Hypothalamus (tissue), 51 donors: ENCODE data around the gene PYDC1.
"Not testable (repeated sequence)": the region's sequence is repeated elsewhere in the genome, so short reads cannot be mapped to it uniquely, and the experiment has no call there.

Experiments used
- DNase-seq, 51 donors: peaks; one replicate each; lab custom pipeline; 2025; lab: John Stamatoyannopoulos, UW

PYDC1 gene

DNA sequence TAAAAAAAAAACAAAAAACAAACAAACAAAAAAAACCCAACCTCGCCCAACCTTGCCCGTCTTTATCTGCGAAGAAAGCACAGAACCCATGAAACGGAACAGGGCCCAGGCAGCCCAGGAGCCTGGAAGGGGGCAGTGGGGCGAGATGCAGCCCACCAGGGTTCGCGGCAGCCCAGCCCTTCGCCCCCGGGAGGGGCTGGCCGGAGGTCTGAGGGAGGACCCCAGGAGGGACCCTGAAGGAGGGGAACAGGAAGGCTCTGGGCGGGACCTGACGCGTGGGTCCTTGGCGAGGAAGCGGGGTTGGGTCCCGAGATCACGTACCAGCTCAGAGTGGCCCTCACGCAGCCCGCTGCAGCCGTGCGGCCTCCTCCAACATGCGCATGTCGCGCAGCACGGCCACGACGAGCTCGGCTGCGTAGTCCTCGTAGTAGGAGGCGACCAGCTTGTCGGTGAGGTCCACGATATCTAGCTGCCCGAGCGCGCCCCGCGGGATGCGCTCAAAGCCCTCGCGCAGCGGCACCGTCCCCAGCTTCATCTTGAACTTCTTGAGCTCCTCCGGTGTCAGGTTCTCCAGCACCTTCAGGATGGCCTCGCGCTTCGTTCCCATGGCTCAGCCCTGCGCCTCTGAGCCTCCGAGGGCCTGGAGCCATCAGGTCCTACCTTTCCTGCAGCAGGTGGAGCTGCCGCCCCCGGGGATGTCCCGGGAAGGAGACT lies at the start of gene PYDC1:
Gene PYDC1, minus strand, starts transcription at position 714 of the 714 bp plus-strand sequence. Its CDS starts 107 bp downstream, at position 607.
- DNase-seq, result peak in 1 of 51 donors; percentile 21

DNA sequence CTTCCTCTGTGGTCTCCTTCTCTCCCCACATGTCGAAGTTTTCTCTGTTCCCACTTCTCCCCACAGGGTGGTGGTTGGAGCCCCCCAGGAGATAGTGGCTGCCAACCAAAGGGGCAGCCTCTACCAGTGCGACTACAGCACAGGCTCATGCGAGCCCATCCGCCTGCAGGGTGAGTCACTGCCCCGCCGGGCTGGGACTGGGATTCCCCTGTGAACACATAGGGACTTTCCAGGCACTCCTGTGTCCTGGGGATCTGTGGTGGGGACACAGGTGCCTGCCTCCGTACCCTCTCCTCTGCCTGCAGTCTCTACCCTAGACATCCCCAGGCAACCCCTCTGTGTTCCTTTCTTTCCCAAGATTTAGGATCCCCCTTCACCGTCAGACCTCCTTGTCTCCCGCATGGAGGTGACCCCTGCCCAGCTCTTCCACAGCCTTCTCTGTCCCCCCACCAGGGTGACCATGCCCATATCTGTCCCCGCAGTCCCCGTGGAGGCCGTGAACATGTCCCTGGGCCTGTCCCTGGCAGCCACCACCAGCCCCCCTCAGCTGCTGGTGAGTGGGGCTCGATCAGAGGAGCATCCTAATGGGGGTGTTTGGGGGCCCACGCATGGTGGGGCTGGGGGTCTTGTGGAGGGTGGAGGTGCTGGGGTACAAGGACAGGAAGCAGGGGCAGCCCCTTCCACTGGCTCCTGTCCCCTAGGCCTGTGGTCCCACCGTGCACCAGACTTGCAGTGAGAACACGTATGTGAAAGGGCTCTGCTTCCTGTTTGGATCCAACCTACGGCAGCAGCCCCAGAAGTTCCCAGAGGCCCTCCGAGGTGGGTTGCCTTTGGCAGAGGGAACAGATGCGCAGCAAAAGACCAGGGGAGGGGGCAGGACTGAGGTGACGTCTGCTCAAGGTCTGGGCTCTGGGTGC lies 48.7 kb upstream of the PYDC1 start:
- peak in 1 of 51 donors; percentile 10 for DNase-seq

DNA sequence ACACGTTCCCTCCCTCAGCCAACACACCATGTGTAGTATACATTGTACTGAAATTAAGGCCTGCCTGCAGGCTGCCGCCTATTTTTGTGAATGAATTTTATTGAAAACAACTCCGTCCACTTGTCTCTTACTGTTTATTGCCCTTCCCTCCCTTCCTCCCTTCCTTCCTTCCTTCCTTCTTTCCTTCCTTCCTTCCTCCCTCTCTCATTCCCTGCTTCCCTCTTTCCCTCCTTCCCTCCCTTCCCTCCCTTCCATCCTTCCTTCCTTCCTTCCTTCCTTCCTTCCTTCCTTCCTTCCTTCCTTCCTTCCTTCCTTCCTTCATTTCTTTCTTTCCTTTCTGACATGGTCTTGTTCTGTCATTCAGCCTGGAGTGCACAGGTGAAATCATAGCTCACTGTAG lies 45.1 kb upstream of the PYDC1 start:
- DNase-seq, result no peak

DNA sequence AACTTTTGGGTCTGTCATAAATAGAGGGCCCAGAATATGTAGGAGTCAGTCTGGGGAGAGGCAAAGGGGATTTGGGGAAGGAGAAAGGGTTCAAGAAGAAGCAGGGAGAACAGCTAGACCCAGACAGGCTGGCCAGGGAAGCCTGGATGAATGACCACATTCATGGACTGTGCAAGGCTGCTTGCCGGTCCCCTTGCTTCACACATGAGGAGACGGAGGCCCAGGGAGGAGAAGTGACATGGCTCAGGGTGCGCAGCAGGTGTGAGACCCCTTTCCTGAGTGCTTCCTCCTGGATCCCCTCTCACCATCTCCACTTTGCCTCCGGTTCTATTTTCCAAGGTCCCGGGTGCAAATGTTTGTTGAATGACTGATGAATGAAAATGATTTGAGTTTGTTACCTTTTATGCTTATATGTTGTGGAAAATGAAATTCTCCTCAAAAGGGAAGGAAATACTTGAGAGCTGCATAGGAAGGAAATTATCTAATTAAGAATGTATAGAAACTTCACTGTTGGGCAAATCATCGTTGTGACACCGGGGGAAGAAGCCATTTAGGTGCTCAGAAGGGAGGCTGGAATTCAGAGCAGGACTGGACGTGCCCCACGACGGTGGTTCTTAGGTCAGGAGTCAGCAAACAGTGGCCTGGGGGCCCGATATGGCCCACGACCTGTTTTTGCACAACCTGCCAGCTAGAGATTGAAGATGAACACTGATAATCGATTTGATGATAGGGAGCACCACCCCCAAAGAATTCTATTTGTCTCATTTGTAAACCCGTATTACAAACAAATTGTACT lies 43.4 kb upstream of the PYDC1 start:
- DNase-seq, result no peak

DNA sequence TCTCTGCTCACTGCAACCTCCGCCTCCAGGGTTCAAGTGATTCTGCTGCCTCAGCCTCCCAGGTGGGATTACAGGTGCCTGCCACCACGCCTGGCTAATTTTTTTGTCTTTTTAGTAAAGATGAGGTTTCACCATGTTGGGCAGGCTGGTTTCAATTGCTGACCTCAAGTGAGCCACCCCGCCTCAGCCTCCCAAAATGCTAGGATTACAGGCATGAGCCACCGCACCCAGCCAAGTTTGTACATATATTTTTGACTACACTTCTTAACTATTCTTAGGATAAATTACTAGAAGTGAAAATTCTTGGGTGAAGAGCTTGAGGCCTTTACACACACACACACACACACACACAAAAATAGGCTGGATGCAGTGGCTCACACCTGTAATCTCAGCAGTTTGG lies 41.4 kb upstream of the PYDC1 start:
- no peak for DNase-seq

DNA sequence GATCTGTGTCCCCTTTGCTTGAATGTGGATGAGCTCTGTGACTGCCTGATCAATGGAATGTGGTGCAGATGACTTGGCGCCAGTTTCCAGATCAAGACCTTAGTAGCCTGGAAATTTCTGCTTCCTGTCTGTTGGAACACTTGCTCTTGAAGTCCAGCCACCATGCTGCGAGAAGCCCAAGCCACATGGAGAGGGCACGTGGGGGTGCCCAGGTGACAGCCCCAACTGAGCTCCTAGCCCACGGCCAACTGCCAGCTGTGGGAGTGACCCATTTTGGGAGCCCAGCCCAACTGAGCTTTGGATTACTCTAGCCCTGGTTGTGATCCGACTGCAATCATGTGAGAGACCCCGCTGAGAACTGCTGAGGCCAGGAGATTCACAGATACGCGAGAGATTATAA lies 39.5 kb upstream of the PYDC1 start:
- no peak for DNase-seq

DNA sequence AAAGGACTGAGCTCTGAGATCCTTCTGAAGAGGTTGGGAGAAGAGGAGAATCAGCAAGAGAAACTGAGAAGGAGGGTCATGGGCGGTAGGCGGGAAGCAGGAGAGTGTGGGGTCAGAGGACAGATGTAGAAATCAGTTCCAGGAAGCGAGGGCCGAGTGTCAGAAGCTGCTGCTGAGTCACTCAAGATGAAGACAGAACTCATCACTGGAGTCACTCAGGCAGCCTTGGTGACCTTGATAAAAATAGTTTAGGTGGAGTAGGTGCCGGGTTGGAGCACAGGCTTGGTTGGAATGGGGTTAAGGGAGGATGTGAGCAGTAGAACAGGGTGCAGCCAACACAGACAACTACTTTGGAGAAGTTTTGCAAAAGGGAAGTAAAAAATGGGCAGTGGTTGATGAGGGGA lies 36.7 kb upstream of the PYDC1 start:
- DNase-seq, result peak in 6 of 51 donors; percentile 1 to 29 (median 3)

DNA sequence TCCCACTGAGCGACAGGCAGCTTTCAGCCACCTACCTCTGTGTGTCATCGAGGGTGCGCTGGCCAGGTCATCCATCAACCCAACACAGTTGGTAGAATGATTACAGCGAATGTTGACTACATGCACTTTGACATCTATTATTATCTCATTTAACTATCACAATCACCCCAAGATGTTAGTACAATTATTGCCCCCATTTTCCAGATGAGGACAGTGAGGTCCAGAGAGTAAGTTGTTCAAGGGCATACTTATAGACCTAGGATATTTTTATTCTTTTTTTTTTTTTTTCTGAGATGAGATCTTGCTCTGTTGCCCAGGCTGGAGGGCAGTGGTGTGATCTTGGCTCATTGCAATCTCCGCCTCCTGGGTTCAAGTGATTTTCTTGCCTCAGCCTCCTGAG lies 34.5 kb upstream of the PYDC1 start:
- DNase-seq, result no peak

DNA sequence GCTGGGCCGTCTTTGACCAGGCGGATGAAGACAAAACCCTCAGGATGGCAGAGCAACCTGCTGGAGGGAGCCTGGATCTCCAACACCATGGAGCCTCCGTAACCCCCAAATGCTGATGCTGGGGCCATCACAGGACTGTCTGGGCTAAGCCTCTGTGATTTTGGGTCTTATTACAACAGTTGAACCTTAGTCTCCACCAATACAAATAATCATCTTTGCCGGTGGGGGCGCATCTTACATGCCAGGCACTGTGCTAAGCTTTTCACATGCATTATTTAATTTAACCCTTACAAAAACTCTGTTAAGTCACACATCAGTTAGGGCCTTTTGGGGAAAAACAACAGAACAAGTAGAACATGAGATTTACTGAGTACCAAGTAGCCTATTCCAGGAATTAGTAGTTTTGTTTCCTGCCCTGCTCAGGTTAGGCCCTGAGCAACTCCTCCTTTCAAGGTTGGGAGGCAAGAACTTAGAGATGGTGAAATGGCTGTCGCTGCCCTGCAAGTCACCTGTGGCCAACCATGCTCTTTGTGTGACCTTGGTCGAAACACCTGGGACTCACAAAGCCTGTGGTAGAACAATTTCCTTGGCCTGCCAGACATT lies 33.9 kb upstream of the PYDC1 start:
- DNase-seq, result no peak

DNA sequence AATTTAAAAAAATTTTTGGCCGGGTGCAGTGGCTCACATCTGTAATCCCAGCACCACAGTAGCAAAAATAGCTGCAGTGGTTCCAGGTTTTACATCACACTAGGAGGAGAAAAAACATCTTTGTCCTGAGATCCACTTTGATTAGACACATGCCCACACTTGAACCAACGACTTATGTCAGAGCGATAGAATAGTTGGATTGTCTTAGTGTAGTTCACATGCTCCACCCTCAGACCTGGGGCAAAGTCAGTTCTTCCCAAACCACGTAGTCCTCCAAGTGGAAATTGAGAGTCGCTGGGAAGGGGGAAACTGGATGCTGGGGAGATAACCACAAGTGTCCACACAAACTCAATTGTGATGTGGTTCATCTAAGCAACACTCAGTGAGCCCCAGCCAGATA lies 31.4 kb upstream of the PYDC1 start:
- no peak for DNase-seq

DNA sequence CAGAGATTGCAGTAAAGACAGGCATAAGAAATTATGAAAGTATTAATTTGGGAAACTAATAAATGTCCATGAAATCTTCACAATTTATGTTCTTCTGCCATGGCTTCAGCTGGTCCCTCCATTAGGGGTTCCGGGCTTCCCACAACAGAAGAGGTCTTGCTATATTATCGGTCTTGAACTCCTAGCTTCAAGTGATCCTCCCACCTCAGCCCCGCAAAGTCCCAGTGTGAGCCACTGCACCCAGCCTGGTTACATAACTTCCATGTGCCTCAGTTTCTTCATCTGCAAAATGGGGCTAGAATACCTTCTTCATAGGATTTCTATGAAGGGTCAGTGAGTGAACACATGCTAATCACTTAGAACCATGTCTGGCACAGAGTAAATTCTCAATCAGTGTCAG lies 29.4 kb upstream of the PYDC1 start:
- no peak for DNase-seq

DNA sequence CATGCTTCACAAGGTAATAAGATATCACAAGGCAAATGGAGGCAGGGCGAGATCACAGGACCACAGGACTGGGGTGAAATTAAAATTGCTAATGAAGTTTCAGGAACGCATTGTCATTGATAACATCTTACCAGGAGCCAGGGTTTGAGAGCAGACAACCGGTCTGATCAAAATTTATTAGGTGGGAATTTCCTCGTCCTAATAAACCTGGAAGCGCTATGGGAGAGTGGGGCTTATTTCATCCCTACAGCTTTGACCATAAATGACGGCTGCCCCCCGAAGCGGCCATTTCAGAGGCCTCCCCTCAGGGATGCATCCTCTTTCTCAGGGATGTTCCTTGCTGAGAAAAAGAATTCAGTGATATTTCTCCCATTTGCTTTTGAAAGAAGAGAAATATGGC lies 28.7 kb upstream of the PYDC1 start:
- DNase-seq, result not testable (repeated sequence)

DNA sequence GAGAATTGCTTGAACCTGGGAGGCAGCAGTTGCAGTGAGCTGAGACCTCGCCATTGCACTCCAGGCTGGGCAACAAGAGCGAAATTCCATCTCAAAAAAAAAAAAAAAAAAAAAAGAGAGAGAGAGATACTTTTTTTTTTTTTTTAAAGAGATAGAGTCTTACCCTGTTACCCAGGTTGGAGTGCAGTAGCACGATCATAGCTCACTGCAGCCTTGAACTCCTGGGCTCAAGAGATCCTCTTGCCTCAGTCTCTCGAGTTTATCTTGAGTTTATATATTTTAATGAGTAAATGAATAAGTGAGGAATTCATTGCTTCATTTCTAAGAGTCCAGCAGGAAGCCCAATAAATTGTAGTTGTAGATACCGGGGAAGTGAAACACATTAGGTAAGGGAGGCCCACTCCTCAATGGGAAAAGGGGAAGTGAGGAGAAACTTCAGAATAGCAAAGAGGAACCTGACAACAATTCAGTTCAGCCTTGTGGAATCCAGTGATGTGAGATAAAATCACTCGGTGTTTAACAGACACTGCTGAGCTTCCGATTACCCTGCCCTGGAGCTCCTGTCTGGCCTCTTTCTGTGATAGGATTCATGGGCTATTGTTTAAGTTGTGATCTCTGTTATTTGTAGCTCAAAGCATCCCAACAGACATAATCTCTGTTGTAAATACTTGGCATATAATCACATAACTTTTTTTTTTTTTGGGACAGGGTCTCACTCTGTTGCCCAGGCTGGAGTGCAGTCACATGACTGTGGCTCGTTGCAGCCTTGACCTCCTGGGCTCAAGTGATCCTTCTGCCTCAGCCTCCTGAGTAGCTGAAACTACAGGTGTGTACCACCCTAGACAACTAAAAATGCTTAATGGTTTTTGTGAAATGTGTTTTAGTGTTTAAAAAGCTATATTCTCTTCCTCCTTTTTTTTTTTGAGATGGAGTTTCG lies 27.1 kb upstream of the PYDC1 start:
- peak in 1 of 51 donors; percentile 15 for DNase-seq

DNA sequence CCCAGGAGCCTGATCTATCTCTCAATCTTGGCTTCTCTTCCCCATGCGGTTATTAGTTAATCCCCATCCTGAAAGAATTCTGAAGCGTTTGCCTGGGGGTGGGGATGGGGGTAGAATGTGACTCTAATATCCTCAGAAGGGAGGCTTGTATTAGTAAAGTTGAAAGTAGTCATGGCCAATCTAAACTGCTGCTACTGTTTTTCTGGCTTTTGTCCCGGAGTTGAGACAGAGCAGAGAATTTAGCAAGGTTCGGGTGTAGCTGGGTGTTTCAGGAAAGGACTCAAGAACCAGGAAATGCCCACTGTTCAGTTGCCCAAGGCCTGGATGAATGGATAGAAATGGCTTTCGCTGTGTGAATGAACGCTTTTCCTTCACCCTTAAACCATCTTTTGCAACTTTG lies 25.3 kb upstream of the PYDC1 start:
- no peak for DNase-seq

DNA sequence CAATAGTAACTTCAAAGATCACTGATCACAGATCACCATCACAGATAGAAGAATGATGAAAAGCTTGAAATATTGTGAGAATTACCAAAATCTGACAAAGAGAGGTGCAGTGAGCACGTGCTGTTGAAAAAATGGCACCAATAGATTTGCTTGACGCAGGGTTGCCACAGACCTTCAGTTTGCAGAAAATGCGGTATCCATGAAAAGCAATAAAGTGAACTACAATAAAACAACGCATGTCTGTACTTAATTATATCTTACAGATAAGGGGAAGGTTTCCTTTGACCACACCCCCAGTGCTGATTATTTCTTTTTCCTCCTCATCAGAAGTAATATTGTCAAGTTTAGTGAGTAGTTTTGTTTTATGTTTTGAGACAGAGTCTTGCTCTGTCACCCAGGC lies 21.1 kb upstream of the PYDC1 start:
- DNase-seq, result no peak

DNA sequence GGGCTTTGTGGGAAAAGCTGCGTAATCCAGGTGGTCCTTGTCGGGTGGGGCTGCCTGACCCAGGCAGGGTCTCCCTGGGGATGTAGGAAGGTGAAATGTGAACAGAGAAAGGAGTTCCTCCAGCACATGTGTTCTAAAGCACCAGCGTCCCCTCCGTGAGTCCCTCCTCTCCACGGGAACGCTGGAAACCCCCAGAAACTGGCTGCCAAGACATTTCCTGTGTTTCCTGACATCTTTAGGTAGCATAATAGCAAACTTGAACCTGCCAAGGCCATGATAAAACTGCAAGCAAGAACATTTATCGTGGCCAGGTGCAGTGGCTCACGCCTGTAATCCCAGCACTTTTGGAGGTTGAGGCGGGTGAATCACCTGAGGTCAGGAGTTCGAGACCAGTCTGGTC lies 12.6 kb upstream of the PYDC1 start:
- DNase-seq, result no peak

DNA sequence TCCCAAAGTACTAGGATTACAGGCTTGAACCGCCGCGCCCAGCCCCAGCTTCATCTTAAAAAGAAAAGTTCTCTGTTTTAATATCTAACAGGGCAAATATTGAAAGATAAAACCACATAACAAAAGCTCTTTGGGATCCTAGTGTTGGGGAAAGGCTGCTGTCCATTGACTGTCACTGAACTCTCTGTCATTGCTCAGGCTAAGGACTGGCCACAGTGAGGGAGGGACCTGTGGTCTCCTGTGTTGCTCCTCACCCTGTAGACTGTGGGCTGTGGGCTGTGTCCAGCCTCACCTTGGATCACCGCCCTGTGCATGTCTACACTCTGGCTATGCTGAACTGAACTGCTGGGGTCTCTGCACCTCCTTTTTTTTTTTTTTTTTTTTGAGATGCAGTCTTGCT lies 11.3 kb upstream of the PYDC1 start:
- no peak for DNase-seq

DNA sequence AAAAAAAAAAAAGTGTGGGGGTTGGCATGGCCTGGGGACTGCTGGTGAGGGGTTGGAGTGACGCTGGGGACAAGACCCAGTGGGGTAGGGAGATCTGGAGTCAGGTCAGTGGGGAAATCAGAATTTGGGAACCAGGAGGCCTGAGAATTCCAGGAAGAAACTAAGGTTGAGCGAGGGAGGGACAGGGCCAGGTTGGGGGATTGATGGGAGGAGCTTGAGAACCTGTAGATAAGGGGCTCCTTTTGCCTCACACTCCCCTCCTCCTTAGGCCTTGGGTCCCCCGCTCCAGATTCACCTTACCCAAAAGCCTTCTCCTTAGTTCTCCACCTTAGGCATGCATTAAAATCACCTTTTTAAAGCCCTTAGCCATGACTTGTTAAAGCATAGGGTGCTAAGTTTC lies 8.3 kb upstream of the PYDC1 start:
- no peak for DNase-seq

DNA sequence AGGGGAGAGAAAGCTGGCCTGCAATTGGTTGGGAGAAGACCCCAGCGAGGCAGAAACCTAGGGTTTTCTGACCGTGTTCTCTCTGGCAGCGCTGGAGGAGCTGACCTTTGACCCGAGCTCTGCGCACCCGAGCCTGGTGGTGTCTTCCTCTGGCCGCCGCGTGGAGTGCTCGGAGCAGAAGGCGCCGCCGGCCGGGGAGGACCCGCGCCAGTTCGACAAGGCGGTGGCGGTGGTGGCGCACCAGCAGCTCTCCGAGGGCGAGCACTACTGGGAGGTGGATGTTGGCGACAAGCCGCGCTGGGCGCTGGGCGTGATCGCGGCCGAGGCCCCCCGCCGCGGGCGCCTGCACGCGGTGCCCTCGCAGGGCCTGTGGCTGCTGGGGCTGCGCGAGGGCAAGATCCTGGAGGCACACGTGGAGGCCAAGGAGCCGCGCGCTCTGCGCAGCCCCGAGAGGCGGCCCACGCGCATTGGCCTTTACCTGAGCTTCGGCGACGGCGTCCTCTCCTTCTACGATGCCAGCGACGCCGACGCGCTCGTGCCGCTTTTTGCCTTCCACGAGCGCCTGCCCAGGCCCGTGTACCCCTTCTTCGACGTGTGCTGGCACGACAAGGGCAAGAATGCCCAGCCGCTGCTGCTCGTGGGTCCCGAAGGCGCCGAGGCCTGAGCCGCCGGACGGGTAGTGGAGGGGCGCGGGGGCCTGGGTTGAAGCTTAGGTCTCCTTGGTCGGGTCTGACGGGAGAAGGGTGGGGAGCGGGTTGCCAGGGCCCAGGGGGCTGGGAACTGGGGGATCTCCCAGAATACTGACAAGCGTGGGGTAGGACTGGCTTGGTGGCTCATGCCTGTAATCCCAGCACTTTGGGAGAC lies 7.4 kb upstream of the PYDC1 start:
- no peak for DNase-seq
